NCI-H446 treated with DMSO at 0.1 percent for 48 hours (cell line): Measurements from ENCODE around the gene POTEM.
"Not testable (repeated sequence)": the region's sequence is repeated elsewhere in the genome, so short reads cannot be mapped to it uniquely, and the experiment has no call there.

Experiments
- DNase-seq: peaks from one replicate; lab custom pipeline; 2025; lab: John Stamatoyannopoulos, UW

Gene POTEM

DNA sequence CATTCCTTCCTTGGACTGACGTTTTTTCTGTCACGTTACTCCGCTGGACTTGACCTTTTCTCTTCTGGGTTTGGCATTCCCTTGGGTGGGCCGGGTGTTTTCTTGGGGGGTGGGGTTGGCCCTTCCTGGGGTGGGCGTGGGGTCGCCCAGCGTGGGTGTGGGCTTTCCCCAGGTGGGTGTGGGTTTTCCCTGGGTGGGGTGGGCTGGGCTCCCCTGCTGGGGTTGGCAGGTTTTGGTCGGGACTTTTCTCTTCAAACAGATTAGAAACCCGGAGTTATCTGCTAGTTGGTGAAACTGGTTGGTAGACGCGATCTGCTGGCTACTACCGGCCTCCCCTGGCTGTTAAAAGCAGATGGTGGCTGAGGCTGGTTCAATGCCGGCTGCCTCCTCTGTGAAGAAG, at the start of gene POTEM:
POTEM (plus strand) TSS at position 301 of the 400 bp plus-strand sequence; CDS start at position 353, 52 bp downstream.
- DNase-seq = not testable (repeated sequence)

DNA sequence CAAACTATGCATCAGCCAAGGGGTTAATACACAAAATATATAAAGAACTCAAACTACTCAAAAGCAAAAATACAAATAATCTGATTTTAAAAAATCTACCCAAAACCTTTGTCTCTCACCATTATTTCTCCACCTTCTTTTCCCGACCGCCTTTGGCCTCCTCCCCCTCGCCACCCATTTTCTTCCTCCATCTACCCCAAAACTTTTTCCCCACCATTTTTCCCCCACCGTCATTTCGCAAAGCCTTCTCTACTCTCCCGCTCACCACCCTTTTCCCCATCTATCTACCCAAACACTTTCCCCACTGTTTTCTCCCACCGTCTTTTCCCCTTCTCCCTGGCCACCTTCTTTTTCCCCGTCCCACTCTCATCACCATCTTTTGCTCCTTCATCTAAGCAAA, 48.9 kb upstream of the POTEM start:
- not testable (repeated sequence) for DNase-seq

DNA sequence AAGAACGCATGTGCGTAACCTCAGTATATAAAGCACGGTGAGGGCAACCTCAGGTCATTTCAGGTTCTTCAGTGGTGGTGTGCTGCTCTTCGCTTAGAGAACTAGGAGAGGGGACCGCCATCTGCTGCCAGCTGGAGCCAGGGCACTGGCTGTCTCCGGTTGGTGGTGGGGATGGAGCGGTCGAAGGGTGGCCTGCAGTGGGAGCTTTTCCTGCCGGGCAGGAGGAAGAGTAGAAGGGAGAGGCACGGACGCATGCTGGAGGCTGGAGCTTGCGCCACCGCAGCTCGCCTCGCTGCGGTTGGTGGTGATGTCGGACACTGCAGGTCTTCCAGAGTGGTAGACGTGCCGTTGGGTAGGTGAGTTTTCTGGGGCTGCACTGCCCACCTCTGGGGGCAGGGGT, 47.2 kb upstream of the POTEM start:
- DNase-seq = not testable (repeated sequence)

DNA sequence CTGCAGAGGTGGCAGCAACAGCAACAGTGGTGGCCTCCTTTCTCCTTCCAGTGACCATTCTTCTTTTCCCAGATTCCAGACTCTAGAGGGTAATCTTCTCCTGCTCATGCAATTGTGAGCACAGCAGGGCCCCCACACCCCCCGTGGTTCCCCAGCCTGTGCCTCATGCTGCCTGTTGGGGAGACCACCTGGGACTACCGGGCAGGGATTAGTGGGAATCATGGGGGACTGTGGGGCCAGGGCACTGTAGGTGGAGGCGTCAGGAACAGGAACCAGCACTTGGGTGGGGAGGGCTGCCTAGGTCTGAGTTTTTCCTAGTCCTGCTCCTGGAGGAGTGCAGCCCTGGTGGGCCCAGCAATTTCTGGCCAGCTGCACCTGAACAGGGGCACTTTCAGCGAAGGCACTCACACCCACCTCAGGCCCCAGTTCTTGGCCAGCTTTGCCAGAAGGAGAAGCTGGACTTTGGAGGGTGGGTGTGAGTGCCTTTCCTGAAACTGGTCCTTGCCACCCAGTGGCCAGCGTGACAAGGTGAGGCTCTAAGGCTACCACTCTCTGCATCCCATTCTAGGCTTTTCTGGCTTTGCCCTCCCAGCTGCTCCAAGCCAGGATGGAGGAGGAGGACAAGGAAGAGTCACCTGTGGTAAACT, 46.1 kb upstream of the POTEM start:
- DNase-seq = not testable (repeated sequence)

DNA sequence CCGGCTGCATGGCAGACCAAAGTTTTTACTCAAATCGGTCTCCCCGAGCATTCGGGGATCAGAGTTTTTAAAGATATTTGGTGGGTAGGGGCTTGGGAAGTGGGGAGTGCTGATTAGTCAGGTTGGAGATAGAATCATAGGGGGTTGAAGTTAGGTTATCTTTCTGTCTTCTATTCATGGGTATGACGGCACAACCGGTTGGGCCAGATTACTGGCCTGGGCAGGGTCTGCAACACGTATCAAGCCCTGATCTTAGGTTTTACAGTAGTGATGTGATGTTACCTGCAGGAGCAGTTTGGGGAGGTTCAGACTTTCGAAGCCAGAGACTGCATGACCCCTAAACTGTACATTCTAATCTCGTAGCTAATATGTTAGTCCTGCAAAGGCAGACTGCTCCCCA, 30.4 kb upstream of the POTEM start:
- not testable (repeated sequence) for DNase-seq

DNA sequence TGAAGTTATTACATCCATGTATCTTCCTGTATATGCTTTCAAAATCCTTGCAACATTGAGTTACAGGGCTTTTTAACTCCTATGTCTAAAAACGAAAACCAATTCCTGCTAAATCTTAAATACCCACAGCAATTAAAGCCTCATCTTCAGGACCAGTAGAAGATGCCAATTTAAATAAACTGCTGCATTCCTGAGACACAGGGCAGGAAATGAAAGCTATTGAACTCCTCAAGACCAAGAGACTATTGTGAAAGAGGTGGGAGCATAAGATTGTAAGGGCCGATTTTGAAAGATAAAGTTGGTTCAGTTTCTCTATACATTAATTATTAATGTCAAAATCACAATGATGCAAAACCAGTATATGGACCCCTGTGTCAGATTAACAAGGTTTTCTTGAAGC, 28.5 kb upstream of the POTEM start:
- DNase-seq = not testable (repeated sequence)

DNA sequence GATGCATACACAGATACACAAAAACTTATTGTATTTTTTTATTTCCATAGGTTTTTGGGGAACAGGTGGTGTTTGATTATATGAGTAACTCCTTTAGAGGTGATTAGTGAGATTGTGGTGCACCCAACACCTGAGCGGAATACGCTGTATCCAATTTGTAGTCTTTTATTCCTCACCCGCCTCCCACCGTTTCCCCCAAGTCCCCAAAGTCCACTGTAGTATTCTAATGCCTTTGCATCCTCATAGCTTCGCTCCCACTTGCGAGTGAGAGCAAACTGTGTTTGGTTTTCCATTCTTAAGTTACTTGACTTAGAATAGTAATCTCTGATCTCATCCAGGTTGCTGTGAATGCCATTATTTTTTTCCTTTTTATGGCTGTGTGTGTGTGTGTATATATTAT, 17.3 kb upstream of the POTEM start:
- not testable (repeated sequence) for DNase-seq

DNA sequence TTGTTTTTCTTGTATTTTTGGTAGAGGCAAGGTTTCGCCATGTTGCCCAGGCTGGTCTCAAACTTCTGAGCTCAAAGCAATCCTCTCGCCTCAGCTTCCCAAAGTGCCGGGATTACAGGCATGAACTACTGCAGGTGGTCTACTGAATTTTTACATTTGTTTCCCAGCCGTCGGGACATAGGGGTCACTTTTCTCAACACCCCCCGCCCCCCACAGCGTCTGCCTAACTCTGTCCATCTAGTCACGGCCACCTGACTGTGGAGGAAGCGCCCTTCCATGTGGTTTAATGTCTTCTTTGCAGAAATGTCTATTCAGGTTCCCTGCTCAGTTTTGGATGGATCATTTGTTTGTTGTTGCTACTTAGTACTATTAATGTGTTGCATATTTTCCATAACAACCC, 14.1 kb upstream of the POTEM start:
- not testable (repeated sequence) for DNase-seq

DNA sequence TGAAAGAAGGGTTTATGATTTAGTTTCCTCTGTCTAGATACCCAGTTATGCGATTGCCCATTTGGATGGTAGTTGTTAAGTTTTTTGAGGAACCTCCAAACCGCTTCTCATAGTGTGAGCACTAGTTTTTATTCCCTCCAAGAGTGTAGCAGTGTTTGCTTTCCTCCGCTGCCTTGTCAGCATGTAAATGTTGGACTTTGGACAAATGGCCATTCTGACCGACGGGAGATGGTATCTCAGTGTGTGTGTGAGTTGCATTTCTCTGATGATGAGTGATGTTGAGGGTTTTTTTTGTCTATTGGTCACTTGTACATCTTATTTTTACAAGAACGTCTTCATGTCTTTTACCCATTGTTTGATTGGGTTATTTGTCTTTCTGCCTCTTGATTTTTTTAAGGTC, 11.4 kb upstream of the POTEM start:
- DNase-seq = not testable (repeated sequence)

DNA sequence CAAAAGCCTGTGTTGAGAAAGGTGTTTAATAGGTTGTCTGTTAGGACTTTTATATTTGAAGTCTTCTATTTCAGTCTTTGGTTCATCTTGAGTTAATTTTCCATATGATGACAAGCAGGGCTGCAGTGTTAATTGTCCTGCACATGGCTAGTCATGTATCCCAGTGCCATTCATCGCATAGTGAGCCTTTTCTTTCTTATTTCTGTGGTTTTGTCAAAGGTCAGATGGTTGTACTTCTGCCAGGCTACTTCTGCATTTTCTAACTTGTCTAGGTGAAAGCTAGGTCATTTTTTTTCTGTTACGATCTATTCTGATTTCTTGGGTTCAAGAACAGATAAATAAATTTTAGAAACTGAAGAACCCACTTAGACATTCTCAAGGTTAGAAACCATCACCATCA, 5.7 kb upstream of the POTEM start:
- DNase-seq = not testable (repeated sequence)

DNA sequence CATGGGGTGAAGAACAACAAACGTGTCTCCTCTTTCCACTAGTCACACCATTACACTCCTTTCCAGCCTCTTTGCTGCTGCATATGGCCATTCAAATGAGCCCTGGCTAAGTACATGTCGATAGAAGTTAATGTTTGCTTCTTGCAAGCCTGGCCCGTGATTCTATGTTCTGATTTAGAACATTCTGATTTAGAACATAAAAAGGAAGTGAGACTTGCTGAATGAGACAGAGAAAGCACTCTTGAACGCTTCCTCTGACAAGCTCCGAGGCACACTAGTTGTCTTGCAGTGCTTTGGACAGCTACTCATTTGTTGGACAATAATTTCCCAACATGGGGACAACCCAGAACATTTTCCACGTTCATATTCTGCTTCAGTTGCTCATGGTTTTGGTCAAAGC, 5.1 kb upstream of the POTEM start:
- DNase-seq = not testable (repeated sequence)

DNA sequence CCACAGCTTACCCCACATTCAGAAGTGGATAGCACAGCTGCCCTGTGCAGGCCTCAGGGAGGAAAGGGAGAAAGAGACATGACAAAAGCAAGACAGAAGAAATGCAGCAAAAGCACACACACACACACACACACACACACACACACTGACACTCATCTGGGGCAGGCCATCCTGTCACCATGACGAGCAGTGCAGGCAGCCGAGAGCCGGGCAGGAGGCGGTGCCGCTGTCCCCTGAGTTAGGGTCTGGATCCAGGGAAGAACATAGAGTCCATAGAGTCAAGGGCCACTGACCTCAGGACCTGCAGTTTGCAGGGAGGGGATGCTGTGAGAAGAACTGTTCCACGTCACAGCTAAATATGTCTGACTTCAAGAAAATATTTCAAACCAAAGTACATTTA, 4.0 kb upstream of the POTEM start:
- DNase-seq = not testable (repeated sequence)

DNA sequence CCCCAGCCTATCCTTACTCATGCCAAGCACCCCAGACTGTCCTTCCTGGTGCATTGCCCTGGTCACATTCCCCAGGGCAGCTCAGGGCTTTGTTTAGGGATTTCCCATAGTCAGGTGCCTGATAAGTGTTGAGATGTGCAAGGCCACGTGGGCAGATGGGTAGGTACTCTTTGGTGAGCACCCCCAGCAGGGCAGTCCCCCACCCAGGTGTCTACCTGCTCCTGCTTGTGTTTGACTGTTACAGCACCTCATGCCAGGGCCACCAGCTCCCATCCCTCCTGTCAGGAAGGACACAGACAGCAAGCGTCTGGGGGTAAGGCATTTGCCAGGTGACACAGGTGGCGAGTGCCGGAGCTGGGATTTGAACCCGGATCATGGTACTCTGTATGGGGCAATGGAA, 2.4 kb upstream of the POTEM start:
- not testable (repeated sequence) for DNase-seq

DNA sequence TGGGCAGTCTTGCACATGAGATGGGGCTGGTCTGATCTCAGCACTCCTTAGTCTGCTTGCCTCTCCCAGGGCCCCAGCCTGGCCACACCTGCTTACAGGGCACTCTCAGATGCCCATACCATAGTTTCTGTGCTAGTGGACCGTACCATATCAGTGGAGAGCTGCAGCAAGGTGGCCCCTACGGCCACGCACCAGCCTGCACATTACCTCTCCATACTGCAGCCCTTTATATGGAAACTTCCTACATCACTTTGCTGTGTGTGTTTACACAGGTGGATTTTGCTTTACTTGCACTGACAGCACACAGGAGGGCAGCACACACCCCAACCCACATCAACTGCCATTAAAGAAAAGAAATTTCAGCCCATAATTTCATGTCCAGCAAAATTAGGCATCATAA, 35.3 kb downstream of the POTEM start:
- DNase-seq = not testable (repeated sequence)

DNA sequence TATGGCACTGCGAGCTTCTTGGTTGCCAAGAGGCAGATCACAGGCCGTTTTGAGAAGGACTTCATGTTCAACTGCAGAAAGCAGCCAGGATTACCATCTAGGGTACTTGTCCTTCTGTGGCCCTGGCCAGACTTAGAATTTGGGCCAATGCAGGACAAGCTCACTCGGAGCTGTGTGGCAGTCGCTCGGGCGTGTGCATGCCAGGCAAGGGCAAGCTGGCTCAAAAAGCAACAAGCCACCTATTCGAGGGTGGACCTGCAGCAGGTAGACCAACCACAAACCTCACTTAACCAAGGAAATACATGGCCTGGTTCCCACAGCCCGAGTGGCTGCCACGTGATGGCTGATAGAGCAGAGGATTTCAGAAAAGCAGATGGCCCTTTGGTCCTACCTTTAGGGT, 39.3 kb downstream of the POTEM start:
- not testable (repeated sequence) for DNase-seq

DNA sequence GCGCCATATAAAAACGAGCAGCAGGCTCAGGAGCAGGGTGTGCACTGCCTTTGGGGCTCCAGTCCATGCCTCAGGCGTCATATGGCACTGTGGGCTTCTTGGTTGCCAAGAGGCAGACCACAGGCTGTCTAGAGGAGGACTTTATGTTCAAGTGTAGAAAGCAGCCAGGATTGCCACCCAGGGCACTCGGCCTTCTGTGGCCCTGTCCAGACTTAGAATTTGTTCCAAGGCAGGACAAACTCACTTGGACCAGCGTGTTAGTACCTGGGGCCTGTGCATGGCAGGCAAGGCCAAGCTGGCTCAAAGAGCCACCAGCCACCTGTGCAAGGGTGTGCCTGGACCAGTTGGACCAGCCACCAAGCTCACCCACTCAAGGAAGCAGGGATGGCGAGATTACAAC, 40.4 kb downstream of the POTEM start:
- not testable (repeated sequence) for DNase-seq

DNA sequence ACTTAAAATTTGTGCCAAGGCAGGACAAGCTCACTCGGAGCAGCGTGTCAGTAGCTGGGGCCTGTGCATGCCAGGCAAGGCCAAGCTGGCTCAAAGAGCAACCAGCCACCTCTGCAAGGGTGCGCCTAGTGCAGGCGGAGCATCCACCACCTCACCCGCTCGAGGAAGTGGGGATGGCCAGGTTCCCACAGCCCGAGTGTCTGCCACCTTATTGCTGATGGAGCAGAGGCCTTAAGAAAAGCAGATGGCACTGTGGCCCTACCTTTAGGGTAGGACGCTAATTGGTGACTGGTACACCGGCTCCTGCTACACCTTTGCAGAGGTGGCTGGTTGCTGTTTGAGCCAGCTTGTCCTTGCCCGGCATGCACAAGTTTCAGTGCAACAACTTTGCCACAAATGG, 43.8 kb downstream of the POTEM start:
- DNase-seq = not testable (repeated sequence)

DNA sequence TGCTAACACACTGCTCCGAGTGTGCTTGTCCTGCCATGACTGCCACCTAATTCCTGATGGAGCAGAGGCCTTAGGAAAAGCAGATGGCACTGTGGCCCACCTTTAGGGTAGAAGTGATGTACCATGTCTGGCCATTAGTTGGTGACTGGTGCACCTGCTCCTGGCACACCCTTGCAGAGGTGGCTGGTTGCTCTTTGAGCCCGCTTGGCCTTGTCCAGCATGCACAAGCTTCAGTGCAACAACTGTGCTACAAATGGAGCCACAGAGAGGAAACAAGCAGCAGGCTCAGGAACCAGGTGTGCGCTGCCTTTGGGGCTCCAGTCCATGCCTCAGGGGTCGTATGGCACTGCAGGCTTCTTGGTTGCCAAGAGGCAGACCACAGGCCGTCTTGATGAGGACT, 44.5 kb downstream of the POTEM start:
- not testable (repeated sequence) for DNase-seq

DNA sequence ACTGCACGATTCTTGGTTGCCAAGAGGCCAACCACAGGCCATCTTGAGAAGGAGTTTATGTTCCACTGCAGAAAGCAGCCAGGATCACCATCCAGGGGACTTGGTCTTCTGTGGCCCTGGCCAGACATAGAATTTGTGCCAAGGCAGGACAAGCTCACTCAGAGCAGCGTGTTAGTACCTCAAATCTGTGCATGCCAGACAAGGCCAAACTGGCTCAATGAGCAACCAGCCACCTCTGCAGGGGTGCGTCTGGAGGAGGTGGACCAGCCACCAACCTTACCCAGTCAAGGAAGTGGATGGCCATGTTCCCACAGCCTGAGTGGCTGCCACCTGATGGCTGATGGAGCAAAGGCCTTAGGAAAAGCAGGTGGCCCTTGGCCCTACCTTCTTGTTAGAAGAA, 48.0 kb downstream of the POTEM start:
- DNase-seq = not testable (repeated sequence)

DNA sequence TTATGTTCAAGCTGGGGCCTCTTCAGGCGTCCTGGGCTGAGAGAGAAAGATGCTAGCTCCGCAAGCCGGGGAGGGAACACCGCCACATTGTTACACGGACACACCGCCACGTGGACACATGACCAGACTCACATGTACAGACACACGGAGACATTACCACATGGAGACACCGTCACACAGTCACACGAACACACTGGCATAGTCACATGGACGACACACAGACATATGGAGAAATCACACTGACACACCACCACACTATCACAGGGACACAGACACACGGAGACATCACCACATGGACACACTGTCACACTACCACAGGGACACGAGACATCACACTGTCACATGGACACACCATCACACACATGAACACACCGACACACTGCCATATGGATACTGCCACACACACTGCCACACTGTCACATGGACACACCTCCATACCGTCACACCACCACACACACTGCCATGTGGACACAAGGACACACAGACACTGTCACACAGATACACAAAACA, 57.9 kb downstream of the POTEM start:
- not testable (repeated sequence) for DNase-seq

DNA sequence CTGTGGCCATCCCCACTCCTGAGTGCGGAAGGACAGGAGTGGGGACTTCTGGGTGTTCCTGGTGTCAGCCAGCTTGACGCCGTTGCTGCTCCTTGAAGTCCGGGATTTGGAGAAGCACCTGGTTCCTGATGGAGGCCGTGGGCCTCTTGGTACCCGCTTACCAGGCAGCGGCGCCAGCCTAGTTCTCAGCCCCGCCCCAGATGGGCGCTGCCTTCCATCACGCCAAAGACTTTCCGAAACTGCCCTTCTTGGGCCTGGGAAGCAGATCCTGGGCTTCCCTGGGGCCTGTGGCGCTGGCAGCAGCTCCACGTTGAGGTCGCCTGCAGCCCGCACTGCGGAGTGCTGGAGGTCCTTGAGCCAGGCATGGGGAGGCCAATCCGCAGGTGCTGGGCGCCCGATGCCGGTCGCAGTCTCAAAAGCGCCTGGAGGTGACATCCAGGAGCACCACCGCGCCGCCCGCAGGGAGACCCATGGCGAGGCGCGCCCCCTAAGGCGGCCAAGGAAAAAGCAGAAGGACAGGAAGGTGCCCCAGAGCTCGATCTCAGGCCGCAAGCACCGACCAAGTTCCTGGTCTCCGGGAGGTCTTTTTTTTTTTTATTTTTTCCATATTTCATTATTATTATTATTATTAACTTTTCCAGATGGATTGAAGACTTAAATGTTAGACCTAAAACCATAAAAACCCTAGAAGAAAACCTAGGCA, 59.6 kb downstream of the POTEM start:
- not testable (repeated sequence) for DNase-seq

DNA sequence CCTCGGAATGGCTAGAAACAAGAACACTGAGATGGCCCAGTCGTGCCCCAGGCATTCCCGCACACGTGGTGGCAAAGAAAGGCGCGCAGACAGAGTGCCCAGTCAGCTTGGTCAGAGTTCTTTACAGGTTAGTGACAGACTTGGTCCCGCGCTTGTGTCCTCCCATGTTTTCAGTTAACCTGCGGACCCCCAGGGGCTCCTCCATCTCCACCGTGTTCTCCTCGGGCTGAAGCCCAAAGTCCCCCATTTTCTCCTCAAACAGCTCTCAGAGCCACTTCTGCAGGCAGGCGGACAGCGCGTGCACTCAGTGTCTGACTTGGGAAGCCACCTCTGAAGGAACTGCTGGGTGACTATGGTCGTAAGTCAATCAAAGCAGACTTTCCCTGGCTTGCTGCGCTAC, 60.7 kb downstream of the POTEM start:
- not testable (repeated sequence) for DNase-seq

DNA sequence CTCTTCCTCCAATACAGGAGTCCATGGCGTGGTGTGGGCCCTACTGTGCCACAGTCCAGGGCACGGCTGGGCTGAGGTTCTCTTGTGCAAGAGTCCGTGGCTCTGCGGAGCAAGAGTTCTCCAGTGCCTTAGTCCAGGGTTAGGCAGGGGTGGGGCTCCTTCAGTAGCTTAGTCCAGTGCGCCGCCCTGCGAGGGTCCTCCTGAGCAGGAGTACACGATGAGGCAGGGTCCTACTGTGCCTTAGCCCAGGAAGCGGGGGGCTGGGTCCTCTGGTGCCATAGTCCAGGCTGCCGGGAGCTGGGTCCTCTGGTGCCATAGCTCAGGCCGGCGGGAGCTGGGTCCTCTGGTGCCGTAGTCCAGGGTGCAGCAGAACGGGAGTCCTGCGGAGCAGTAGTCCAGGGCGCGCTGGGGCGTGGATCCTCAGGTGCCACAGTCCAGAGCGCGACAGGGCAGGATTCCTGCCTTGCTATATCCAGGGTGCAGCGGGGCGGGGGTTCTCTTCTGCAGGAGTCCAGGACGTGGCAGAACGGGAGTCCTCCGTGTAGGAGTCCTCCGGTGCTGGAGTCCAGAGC, 69.7 kb downstream of the POTEM start:
- not testable (repeated sequence) for DNase-seq
